Caki2 (cell line): ENCODE data around the gene PRAC2. TPM values are rescaled to one million over a fixed set of nuclear protein-coding genes. Genes with fewer than 3 reads are reported as not detected.

Source experiments
- DNase-seq: peaks from one replicate; pipeline ENCODE4 v3.0.0-alpha.2; 2015; ENCODE audit warnings: low read depth
- in situ Hi-C: cut with HindIII; loops from 2 replicates; pipeline ENCODE4 v1.10.0; 2016; ENCODE audit warnings: low sequenced_read_pairs, low pct_unique_long_range_greater_than_20kb, mixed read lengths
- total RNA-seq: library from RNA; depleted of rRNA; stranded (reverse); fragments of >200 nt; shearing (Covaris generic); gene quantifications from 2 replicates; pipeline ENCODE4 v1.2.3, GENCODE V29; 2014; ENCODE audit warnings: low replicate concordance

PRAC2 gene
- total RNA-seq, 1 experiment from 2014 or later, result not detected

DNA sequence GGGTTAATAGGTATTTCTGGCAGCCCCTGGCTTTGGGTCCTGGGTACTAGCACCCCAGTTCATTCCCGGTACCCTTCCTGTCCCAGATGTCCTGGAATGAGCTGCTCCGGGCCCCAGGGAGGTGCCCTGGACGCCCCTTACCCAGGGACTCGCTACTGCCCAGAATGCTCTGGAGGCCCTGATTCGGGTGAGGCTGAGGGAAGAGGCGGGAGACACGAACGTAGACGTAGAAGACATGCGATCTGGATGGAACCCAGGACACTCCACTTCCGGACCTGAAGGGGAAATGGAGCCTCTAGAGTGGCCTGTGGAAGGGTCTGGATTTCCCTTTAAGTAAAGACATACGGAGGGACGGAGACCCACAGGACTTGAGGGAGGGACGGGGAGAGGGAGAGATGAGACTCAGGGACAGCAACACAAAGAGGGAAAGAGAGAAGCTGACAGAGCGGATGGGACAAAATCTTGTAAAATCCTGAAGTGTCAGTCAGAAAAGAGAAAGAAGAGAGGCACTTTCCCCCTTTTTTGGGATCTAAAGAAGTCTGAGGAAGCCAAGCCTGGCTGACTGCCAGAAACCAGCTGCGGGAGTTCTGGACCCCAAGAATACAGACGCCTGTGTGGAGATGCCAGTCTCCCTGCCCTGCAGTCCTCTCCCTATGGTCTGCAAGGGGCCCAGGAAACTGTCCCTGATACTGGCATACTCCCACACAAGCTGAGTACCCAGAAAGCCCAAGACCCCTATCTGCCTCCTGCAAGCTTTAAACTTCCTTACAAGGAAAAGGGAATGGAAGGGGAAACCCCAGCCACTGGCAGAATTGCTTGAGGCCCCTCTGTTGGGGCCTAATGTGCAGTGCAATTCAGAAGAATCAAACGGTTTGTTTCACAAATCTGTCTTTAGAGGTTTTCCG lies 6.6 kb downstream of the PRAC2 start:
- in situ Hi-C loops, result loop anchor here (10.0 kb wide), 1 partner anchor 75 kb away; no protein-coding TSS in a partner anchor
- DNase-seq, result no peak

DNA sequence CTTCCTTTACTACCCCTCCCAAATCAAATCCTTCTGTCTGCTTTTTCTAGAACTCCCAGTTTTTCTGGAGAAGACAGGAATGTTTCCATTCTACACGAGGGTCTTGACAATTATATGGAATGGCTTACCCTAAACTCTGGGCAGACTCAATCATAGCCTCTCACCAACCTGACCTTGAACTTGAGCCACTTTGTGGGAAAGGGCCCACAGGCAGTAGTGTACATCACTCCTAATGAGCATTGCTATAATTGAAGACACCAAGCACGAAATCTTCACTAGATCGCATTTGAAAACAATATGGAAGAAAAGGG lies 7.2 kb downstream of the PRAC2 start:
- in situ Hi-C loops, result loop anchor here (10.0 kb wide), 1 partner anchor 75 kb away; no protein-coding TSS in a partner anchor
- DNase-seq, result no peak

DNA sequence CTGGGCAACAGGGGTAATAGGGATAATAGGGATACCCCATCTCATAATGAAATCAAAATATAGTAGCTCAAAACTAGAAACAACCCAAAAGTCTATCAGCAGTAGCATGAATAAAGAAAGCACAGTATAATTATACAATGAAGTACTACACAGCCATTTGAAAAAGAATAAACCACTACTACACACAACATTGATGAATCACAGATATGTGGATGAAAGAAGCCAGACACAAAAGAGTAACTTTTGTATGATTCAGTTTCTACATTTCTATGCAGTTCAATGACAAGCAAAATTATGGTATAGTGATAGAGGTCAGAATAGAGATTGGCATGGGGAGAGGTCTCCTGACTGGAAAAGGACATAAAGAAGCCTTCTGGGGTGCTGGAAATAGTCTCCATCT lies 8.4 kb downstream of the PRAC2 start:
- no peak for DNase-seq
- in situ Hi-C loops, result loop anchor here (10.0 kb wide), 1 partner anchor 73 kb away; no protein-coding TSS in a partner anchor

DNA sequence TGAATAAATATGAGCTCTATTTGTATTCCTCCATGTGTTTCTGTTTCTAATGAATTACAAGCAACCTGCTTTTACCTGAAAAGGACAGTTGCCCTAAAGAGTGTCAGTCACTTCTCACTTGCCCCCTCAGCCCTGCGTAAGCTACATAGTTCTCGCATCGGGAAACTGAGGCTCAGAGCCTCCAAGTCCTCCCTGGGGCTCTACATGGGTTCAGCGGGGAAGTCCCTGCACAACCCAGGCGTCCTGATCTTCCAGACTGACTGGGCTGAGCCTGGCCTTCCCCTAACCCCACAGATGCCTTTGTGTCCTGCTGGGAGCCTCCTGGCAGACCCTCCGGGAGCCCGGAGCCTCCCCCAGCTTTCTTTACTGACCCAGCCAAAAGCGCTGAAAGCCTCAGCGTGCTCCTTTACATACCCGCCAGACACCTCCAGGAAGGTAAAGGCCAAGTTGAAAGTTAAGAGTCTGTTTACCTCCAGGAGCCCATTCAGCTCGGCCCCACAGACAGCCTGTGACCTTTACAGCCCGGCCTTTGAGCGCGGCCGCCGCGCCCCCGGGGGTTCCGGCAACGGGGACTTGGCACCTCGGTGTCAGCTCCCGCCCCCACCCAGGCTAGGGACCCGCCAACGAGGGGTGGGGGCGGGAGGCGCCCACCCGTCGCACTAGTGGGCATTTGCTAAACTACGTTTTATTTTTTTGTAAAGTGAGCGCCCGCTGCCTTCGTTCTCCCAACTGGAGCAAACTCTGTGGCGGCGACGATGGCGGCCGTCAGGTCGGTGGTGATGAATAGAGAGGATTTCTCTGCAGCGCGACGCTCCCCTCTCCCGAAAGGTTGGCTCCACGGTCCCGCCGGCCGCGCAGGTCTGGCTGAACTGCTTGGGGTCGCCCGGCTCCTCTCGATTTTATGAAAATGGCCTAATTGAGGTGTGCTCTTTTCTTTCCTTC lies 10.0 kb downstream of the PRAC2 start:
- in situ Hi-C loops, result loop anchor here (10.0 kb wide), 1 partner anchor 72 kb away; no protein-coding TSS in a partner anchor

DNA sequence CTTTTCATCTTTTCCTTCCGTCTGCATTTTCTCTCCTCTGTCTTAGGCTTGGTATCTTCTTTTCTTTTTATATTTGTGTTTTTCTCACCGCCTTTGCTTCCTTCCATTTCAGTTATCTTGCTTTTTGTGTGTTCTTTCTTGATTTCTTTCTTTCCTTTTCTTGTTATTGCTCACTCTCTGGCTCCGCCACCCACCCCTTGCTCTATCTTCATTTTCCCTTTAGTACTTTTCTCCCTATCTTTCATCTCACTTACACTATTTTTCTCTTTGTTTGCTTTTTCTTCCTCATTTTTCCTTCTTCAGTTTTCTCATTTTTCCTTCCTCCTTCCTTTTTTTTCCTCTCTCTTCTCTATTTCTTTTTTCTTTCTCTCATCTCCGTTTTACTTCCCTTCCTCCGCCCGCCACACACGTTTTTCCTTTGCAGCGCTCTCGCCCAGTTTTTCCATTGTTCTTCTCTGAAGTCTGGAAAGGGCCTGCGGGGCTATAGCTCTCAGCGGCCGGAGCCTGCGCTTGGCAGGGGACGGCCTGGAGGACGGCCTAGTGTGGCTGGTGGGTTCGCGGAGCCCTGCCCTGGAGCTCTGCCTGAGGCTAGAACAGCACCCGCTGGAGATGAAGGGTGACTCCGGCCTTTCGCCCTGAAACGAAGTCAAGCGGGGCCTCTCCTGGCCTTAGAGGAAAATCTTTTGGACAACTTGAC lies 10.8 kb downstream of the PRAC2 start:
- in situ Hi-C loops, result loop anchor here (10.0 kb wide), 1 partner anchor 71 kb away; no protein-coding TSS in a partner anchor
- DNase-seq, result no peak

More for the DNA sequence above, 10.0 kb downstream of the PRAC2 start:
- DNase-seq, result no peak

DNA sequence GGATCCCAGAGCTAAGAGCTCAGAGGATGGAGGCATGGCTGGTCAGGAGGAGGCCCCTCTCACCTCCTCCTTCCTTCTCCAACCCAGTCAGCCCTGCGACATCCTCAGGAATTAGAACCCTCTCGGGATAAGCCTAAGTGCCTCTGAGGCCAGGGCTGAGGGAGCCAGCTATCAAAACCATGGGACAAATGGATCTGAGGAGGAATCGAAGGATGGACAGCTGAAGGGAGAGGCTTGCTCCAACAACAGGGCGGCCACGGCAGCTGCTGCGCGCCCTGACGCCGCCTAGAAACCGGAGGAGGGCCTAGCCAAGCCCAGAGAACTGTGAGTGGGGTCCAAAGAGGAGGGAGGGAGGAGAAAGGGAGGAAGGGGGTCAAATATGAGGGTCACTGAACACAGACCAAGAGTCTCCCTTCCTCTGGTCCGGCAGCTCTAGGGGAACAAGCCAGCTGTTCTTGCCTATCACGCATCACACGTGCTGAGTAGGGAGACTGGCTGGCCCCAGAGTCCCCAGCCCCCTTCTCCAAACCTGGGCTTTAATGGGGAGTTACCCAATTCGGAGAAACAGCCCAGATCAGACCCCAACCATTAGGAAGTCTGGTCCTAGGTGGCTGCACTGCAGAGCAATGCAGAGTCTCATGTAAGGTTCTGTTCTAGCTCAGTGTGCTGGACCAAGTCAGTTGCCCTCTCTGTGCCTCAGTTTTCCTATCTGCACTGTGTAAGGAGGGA lies 11.5 kb downstream of the PRAC2 start:
- no peak for DNase-seq
- in situ Hi-C loops, result loop anchor here (10.0 kb wide), 1 partner anchor 70 kb away; no protein-coding TSS in a partner anchor

DNA sequence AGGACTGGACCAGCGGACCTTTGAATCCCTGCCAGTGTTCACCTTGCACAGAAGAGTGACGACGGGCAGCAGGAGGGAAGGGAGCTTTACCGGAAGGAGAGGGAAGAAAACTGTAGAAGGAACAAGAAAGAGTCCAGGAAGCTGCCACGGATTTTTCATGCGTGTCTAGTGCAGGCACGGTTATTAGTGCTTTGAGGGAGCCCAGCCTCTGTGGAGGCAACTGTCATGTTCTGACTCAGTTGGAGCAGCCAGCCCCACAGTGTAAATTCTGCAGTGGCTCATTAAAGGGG lies 12.0 kb downstream of the PRAC2 start:
- no peak for DNase-seq
- in situ Hi-C loops, result loop anchor here (10.0 kb wide), 1 partner anchor 70 kb away; no protein-coding TSS in a partner anchor

DNA sequence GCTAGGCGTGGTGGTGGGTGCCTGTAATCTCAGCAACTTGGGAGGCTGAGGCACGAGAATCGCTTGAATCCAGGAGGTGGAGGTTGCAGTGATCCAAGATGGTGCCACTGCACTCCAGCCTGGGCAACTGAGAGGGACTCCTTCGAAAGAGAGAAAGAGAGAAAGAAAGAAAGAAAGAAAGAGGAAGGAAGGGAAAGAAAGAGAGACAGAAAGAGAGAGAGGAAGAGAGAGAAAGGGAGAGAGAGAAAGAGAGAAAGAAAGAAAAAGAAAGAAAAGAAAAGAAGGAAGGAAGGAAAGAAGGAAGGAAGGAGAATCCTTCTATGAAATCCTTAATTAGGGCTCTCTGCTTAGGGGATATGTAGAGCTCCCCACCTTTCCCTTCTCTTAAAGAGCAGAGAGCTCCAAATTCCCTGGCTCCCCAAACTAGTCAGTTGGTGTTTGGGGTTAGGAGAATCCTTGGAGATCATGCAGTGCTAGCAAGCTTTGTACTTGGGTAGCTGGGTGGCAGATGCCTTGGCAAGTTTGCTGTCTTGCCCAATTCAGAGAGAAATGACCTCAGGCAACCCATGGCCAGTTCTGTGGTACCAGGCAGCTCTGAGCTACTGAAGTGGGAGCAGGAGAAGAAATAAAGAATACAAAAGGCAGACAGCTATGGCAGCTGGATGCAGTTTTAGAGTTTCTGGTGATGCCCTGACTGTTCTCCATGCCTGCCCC lies 14.5 kb downstream of the PRAC2 start:
- in situ Hi-C loops, result loop anchor here (10.0 kb wide), 1 partner anchor 67 kb away; no protein-coding TSS in a partner anchor
- no peak for DNase-seq

DNA sequence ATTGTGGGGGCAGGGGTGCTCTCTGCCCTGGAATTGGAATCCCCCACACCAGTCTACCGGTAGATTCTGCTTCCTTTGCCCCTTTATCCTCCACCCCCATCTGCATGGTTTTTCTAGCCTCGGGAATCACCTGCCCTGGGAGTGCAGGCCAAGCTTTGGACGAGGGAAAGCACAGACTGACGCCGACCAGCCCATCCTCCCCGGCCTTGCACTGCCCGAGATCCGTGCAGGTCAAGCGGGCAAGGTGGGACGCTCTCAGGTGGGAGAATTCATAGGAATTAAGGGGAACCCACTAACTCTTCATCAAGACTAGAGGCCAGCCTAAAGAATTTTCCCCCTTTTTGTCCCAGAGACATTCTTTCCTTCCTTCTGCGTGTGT lies 15.4 kb downstream of the PRAC2 start:
- DNase-seq, result no peak
- in situ Hi-C loops, result loop anchor here (10.0 kb wide), 1 partner anchor 66 kb away; no protein-coding TSS in a partner anchor

DNA sequence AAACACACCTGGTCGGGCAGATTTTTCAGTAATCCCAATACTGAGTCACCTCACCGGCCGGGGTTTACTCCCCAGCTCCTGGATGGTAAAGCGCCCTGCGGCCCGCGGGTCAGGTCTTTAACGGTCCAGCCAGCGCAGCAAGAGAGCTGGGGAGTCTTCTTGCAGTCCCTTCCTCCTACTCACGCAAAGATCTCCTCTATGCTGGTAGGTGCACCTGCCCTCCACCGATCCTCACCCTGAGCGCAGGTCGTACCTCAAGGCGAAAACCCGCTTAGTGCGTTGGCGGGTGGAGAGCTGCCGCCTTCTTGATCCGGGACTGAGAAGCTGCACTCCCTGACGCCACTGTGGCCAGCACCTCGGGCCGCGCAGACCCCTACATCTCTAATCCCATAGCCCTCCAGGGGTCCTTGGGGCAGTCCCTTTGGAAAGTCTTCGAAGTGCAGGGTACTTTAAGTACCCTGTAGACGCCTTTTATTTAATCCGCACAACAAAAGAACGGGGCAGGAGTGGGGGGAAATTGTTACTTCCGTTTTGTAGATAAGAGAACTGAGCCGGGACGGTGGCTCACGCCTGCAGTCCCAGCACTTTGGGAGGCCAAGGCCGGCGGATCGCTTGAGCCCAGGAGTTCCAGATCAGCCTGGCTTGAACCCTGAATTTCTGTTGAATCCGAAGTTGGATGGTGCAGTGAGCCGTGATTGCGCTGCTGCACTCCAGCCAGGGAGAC lies 16.0 kb downstream of the PRAC2 start:
- in situ Hi-C loops, result loop anchor here (10.0 kb wide), 1 partner anchor 66 kb away; no protein-coding TSS in a partner anchor
- no peak for DNase-seq

DNA sequence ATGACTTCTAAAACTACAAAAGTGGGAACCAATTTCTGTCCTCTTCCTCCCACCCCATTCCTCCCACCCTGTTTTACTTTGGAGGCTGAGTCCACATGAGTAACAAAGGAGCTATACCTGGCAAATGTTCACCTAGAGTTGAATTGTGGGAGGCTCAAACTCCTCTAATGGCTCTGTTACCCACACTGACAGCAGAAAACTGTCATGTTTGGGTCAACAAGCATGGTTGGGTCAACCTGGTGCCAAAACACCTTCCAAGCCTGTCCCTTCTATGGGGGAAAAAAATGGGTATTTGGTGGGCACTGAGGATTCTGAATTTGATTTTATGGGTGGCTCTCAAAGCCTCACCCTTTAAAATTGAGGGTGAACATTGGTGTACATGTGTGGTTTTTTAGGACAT lies 17.6 kb downstream of the PRAC2 start:
- in situ Hi-C loops, result no loop called here
- no peak for DNase-seq

DNA sequence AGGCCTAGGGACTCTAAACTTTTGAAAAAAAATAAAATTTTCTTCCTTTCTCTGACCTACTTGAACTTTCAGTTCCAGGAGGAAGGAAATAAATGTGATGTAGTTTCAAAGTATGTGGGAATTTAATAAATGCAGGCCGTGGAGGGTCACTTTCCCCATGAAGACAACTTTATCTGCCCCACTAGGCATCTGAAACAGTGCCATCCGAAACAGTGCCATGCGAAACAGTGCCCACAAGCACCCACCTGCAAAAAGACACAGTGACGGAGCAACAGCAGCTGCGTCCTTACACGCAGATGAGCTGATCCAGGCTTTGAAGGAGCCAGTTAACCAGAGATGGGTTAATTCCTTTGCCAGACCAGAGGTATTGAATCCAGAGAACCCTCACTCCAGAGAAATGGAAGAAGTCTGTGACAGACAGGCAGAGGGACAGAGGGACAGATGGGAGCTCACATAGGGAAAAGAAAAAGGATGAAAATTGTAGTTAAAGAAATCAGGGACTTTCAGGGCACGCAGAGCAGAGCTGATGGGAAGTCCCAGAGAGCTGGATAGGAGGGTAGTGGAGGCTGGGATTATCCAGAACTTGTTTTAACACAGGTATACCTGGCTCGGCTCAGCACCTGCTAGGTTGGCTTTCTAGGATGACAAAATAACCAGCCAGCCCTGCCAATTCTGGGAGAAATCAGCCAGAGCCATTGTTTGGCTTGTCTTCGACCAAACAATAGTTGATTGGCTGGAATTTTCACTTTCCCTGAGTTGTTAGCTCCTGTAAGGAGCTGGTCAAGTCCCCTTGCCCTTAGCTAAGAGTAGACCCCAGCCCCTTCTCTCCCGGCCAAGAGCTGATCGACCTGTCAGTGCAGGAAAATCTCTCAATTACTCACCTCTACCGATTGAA lies 22.6 kb downstream of the PRAC2 start:
- in situ Hi-C loops, result no loop called here
- DNase-seq, result no peak

DNA sequence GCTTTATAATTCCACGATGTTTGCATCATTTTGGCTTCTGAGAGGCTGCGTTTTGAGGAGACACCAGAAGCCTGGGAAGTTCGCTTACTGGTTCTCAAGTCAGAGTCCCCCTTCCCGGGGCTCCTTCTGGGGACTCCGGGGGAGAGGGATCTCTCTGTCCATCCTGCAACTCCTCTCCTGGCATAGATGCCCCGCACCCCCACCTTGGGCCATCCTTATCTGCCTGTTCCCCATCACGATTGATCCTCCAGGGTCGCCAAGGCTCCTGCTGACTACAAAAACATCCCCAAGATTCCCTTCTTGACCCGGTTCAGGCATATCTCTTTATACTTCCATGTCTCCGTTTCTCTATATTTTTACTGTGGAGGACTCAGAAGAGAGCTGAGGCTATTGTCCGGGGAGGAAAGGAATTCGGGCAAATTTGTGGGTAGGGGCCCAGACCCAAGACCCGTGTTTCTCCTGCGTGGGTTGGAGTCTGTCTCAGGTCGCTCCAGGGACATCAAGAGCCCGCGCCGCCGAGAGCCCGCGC lies 24.0 kb downstream of the PRAC2 start:
- DNase-seq, result no peak
- in situ Hi-C loops, result no loop called here

DNA sequence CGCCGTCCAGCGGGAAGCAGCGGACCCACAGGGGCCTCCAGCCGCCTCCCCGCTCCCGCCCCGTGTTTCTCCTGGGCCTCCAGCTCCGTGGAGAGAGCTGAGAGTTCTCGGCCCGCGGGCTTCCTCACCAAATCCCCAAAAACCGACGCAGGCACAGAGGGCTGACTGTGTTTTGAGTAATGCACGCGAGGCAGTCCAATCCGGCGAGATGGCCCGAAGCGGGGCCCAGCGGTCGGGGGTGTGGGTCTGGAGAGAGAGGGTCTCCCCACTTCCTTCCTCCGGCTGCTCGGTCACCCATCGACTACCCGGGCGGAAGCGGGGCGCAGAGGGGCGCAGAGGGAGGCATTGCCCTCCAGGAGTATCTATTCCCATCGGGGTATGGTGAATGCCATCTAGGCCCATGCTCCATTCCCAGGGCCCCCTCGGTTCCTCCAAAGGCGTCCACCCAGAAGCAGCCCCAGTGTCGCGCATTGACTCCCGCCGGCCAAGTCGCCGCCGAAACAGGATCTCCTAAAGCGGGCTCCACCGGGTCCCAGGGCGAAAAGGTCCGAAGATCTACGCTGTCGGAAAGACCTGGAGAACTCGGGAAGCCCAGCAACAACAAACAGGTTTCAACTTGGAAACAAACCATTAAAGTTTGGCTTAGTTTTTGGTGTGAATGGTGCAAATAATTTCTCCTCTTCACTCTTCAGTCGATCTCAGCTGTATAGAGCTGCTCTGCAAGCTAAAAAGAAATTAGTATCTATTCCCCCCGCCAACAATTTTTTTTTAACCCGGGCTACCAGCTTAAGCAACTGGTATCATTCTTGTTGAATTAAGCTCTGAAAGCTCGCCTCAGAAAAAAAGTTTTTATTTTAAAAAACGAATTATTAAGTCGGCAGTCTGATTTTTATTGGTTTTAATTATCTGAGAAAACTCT lies 24.7 kb downstream of the PRAC2 start:
- in situ Hi-C loops, result no loop called here
- DNase-seq, result no peak
